ENCODE data around the gene EIF2A. TPM values are rescaled to one million over a fixed set of nuclear protein-coding genes. Genes with fewer than 3 reads are reported as not detected.

Gene EIF2A
- total and polyA plus RNA-seq, 9 of the 15 experiments (the other 6 are each of a cell fraction or from before 2014, with no cell fraction given): 106 to 192 (median 168) TPM

DNA sequence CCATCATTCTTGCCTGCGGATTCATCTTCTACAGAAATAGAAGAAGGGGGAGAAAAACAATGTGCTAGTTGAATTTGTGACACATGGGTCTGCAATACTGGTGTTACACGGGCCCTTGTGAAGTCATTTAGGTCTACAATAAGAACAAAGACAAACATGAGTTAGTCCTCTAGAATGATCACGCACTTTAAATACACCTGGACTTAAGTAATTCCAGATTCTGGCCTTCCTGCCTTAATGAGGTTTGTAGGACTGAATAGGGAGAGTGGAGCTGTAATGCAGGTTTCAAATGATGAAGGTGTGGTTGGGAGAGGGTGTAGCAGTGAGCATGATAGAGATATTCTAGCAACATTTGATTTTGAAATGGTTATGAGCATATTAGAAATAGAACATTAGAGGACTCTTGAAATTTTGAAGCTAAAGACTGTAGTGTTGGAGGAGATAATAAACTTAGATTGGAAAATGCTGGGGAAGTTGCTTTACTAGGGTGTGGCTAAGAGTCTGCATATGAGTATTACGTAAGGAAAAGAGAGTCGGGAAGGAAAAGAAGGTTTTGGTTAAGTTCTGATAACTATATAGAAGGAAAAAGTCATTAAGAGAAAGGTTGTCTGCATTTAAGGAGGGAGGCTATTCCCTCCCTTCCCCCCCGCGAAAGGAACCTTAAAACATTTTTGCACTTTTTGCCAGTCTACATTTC, 606 bp downstream of the EIF2A start (continued):
- TF ChIP-seq, protein P1, sequence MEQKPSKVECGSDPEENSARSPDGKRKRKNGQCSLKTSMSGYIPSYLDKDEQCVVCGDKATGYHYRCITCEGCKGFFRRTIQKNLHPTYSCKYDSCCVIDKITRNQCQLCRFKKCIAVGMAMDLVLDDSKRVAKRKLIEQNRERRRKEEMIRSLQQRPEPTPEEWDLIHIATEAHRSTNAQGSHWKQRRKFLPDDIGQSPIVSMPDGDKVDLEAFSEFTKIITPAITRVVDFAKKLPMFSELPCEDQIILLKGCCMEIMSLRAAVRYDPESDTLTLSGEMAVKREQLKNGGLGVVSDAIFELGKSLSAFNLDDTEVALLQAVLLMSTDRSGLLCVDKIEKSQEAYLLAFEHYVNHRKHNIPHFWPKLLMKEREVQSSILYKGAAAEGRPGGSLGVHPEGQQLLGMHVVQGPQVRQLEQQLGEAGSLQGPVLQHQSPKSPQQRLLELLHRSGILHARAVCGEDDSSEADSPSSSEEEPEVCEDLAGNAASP (IDR thresholded peaks at IDR 0.05): no peak
- TF ChIP-seq SMARCA4 (IDR thresholded peaks at IDR 0.05) (peak; percentile 9; the same call in 1 of the 2 replicates), PML (IDR thresholded peaks at IDR 0.05; ENCODE audit: low read length) (0 out of 2 replicates have a peak, but pooled peaks have one; percentile 2), TCF7 (IDR thresholded peaks at IDR 0.05; ENCODE audit: borderline replicate concordance) (no peak), MEIS2 (IDR thresholded peaks at IDR 0.05; ENCODE audit: partially characterized antibody) (peak; percentile 91), OTX1 (CRISPR knock-in tag; IDR thresholded peaks at IDR 0.05) (no peak), THRAP3 (IDR thresholded peaks at IDR 0.05; ENCODE audit: borderline replicate concordance) (peak; percentile 59; the same call in 1 of the 2 replicates), MXI1 (IDR thresholded peaks at IDR 0.05; ENCODE audit: low read depth, low read length) (no peak), ZNF561 (CRISPR knock-in tag; conservative IDR thresholded peaks at IDR 0.05) (no peak)
- TF ChIP-seq, protein P2, sequence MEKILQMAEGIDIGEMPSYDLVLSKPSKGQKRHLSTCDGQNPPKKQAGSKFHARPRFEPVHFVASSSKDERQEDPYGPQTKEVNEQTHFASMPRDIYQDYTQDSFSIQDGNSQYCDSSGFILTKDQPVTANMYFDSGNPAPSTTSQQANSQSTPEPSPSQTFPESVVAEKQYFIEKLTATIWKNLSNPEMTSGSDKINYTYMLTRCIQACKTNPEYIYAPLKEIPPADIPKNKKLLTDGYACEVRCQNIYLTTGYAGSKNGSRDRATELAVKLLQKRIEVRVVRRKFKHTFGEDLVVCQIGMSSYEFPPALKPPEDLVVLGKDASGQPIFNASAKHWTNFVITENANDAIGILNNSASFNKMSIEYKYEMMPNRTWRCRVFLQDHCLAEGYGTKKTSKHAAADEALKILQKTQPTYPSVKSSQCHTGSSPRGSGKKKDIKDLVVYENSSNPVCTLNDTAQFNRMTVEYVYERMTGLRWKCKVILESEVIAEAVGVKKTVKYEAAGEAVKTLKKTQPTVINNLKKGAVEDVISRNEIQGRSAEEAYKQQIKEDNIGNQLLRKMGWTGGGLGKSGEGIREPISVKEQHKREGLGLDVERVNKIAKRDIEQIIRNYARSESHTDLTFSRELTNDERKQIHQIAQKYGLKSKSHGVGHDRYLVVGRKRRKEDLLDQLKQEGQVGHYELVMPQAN (IDR thresholded peaks at IDR 0.05; ENCODE audit: borderline replicate concordance): peak; percentile 17; the same call in 1 of the 2 replicates
- TF ChIP-seq, protein P3, sequence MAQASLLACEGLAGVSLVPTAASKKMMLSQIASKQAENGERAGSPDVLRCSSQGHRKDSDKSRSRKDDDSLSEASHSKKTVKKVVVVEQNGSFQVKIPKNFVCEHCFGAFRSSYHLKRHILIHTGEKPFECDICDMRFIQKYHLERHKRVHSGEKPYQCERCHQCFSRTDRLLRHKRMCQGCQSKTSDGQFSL (CRISPR knock-in tag; IDR thresholded peaks at IDR 0.05): no peak
- TF ChIP-seq, protein P3 (tag; IDR thresholded peaks at IDR 0.05): no peak
- TF ChIP-seq, protein P4, sequence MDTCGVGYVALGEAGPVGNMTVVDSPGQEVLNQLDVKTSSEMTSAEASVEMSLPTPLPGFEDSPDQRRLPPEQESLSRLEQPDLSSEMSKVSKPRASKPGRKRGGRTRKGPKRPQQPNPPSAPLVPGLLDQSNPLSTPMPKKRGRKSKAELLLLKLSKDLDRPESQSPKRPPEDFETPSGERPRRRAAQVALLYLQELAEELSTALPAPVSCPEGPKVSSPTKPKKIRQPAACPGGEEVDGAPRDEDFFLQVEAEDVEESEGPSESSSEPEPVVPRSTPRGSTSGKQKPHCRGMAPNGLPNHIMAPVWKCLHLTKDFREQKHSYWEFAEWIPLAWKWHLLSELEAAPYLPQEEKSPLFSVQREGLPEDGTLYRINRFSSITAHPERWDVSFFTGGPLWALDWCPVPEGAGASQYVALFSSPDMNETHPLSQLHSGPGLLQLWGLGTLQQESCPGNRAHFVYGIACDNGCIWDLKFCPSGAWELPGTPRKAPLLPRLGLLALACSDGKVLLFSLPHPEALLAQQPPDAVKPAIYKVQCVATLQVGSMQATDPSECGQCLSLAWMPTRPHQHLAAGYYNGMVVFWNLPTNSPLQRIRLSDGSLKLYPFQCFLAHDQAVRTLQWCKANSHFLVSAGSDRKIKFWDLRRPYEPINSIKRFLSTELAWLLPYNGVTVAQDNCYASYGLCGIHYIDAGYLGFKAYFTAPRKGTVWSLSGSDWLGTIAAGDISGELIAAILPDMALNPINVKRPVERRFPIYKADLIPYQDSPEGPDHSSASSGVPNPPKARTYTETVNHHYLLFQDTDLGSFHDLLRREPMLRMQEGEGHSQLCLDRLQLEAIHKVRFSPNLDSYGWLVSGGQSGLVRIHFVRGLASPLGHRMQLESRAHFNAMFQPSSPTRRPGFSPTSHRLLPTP (IDR thresholded peaks at IDR 0.05; ENCODE audit: borderline replicate concordance, extremely low read depth, insufficient read length): no peak
- TF ChIP-seq, protein P5, sequence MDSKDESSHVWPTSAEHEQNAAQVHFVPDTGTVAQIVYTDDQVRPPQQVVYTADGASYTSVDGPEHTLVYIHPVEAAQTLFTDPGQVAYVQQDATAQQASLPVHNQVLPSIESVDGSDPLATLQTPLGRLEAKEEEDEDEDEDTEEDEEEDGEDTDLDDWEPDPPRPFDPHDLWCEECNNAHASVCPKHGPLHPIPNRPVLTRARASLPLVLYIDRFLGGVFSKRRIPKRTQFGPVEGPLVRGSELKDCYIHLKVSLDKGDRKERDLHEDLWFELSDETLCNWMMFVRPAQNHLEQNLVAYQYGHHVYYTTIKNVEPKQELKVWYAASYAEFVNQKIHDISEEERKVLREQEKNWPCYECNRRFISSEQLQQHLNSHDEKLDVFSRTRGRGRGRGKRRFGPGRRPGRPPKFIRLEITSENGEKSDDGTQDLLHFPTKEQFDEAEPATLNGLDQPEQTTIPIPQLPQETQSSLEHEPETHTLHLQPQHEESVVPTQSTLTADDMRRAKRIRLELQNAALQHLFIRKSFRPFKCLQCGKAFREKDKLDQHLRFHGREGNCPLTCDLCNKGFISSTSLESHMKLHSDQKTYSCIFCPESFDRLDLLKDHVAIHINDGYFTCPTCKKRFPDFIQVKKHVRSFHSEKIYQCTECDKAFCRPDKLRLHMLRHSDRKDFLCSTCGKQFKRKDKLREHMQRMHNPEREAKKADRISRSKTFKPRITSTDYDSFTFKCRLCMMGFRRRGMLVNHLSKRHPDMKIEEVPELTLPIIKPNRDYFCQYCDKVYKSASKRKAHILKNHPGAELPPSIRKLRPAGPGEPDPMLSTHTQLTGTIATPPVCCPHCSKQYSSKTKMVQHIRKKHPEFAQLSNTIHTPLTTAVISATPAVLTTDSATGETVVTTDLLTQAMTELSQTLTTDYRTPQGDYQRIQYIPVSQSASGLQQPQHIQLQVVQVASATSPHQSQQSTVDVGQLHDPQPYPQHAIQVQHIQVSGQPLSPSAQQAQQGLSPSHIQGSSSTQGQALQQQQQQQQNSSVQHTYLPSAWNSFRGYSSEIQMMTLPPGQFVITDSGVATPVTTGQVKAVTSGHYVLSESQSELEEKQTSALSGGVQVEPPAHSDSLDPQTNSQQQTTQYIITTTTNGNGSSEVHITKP (IDR thresholded peaks at IDR 0.05; ENCODE audit: partially characterized antibody): peak; percentile 55
